Stimulated activated CD4-positive, alpha-beta T cell treated with anti-CD3 and anti-CD28 coated beads, TNF-alpha, amount 100 ng/mL, for 24 hours (primary cell): ENCODE data around the gene PHYHD1.
"Not testable (repeated sequence)": the region's sequence is repeated elsewhere in the genome, so short reads cannot be mapped to it uniquely, and the experiment has no call there.

Source experiments
- DNase-seq, 3 experiments: peaks; one replicate each; pipeline ENCODE4 v3.0.0-alpha.2; 2020; ENCODE audit warnings: low read depth in 3 of 3

Gene PHYHD1

DNA sequence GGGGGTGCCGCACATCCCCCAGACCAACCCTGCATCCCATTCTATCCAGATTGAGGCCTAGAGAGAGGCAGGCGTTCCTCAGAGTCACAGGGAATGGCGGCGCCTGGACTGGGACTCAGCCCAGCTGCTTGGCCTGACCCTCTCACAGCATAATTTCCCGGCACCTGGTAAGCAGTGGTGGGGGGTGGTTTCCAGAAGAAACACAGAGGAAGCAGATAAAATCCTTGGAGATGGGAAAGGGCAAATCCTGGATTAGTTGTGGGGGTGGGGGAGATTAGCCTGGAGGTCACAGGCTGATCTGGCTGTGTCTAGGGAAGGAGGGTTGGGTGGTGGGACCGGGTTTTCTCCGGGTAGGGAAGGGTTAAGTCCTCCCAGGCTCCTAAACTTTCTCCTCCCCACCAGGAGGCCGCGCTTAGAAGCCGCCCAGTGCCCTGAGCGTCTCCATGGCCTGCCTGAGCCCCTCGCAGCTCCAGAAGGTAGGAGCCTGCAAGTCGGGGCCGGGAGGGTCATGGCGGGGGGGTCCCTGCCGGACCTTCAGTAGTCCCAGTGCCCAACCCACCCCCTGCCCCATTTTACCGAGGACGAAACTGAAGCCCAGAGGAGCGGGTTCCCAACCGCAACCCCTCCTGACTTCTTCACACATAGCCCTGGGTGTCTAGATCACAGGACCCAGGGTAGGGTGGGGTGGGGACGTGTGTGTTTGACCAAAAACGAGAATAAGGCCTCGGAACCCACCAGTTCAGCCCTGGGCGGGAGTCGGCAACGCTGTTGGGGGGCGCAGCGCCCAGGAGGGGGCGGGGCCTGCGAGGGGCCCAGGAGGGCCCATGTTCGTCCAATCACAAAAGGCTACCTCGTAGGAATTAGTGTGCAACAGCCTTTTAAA is 1.3 kb downstream of the PHYHD1 start:
- DNase-seq, result no peak

DNA sequence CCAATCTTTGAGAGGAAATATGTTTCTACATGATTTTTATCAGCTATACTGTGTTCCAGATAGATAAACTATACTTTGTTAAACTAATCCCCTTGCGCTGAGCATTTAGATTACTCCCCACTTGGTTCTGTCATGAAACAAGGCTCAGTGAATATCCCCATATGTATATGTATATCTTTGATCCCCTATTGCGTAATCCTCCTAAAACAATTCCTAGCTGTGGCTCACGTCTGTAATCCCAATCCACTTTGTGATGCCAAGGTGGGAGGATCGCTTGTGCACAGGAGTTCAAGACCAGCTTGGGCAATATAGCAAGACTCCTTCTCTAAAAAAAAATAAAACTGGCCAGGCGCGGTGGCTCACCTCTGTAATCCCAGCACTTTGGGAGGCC is 2.7 kb downstream of the PHYHD1 start:
- no peak for DNase-seq

GRCh38 chr9:128927731-128928411 is 7.1 kb downstream of the PHYHD1 start:
- DNase-seq, result peak; percentile 26 to 46 (median 40)

- no peak for DNase-seq
Measured at GRCh38 chr9:128928624-128929023, 7.8 kb downstream of the PHYHD1 start.

GRCh38 chr9:128929560-128929959 is 8.8 kb downstream of the PHYHD1 start:
- DNase-seq, result no peak

DNA sequence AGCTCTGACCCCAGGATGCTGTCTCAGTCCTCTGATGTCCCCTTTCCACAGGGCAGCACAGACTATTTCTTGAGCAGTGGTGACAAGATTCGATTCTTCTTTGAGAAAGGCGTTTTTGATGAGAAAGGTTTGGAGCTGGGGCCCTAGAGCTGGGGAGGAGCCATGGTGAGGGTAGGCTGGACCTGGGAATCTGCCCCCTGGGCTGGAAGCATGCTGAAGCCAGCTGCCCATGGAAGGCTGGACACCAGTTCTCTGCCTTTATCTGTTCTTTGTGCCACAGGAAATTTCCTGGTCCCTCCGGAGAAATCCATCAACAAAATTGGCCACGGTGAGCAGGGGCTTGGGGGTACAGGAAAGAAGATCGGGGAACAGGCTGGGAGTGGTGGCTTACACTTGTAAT is 12.9 kb downstream of the PHYHD1 start:
- DNase-seq, result no peak

DNA sequence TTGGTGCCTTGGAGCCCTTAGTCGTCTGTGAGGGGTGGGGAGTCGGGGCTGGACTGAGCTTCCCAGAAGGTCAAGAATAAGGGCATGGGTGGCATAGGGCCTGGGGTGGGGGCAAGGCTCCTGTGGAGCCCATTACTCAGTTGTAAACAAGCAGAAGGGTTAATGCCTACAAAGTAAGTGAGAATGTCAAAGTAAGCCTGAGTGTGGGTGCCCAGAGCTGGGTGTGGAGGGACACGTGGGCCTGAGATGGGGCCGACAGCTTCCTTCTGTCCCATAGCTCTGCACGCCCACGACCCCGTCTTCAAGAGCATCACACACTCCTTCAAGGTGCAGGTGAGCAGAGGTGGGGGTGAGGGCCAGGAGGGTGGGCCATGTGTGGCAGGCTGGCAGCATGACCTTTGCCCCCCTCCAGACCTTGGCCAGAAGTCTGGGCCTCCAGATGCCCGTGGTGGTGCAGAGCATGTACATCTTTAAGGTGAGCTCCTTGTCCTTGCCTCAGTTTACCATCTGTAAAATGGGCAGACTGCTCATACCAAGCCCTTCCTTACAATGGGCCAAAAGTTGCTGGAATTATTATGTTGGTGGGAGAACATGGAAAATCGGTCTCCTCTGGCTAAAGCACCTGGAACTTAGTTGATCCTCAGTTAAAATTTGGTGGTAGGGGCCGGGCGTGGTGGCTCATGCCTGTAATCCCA is 15.5 kb downstream of the PHYHD1 start:
- no peak for DNase-seq

- DNase-seq, result no peak
Measured at GRCh38 chr9:128937310-128938165, 16.8 kb downstream of the PHYHD1 start.

- DNase-seq, result no peak
Measured at GRCh38 chr9:128940271-128940921, 19.6 kb downstream of the PHYHD1 start.

DNA sequence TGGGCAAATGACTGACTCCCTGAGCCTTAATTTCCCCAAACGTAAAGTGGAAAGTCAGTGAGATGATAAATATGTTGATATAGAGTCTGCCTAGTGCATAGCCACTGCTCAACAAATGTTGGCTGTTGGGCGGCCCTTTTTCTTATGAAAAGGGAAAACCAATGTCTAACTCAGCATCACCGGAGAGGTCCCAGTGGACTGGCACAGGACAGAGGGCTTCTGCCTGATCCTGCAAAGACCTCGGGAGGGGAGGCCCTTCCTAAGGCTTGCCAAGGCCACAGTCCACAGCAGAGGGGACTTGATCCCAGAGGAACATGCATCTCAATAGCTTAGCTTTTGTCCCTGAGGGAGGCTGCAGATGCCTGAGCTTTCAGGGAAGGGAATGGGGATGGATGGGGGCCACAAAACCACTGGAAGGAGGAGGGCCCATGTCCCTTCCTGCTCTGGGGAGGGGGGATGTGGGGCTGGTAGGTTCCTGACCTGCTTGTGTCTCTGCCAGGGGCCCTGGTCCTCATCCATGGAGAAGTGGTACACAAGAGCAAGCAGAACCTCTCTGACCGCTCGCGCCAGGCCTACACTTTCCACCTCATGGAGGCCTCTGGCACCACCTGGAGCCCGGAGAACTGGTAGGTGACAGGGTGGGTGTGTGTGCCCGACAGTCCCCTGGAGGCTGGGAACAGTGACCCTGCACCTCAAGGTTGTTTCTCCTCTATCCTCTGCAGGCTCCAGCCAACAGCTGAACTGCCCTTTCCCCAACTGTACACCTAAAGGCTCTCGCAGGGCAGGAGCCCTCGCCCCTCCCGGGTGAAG is 20.4 kb downstream of the PHYHD1 start:
- no peak for DNase-seq

DNA sequence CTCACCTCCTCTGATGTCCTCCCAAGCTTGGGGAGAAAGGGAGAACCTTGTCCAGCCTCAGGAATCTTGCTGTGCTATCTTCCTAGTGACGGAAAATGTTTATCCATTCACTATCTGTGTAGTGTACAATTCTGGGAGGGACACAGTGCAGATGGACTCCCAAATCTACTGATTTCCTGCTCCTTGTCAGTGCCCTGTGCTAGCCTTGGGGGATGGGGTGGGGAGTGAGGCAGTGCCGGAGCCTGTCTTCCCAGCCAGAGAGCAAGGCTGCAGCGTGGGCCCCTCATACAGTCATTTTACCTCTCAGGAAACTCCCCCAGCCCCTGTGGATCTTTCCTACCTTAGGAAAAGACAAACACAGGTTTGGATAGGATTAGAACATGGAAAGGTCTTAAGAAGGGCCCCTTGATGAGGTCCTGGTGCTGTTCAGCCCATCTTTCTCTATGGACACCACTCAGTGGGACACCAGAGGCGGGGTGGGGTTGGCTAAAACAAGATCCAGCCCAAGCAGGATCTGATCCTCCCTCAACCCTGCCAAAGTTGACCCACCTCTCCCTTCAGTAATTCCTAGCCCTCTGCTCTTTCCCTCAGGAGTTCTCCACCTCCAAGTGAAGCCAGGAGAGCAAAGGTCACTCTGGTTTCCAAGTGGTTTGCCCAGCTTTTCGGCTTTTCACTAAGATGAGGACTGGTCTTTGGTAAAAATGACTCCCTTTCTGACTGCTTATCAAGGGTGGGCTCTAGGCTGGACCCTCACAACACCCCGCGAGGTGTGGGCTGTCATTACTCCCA is 23.2 kb downstream of the PHYHD1 start:
- DNase-seq, result no peak

GRCh38 chr9:128944966-128945365 is 24.2 kb downstream of the PHYHD1 start:
- not testable (repeated sequence) for DNase-seq

- no peak for DNase-seq
Measured at GRCh38 chr9:128945798-128946501, 25.2 kb downstream of the PHYHD1 start.

GRCh38 chr9:128946571-128947276 is 25.9 kb downstream of the PHYHD1 start:
- DNase-seq, result no peak

DNA sequence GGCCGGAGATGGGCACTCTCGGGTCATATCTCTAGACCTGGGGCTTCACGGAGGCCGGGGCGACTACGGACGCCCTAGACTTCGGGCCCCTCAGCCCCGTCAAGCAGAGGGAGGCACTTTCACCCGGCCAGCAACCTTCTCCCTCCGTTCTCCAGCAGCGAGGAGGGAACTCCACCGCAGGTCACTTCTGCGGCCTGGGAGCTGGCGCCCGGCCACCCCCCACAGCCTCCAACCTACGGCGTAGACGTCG is 26.4 kb downstream of the PHYHD1 start:
- peak in 1 of 3 experiments; percentile 21 for DNase-seq

DNA sequence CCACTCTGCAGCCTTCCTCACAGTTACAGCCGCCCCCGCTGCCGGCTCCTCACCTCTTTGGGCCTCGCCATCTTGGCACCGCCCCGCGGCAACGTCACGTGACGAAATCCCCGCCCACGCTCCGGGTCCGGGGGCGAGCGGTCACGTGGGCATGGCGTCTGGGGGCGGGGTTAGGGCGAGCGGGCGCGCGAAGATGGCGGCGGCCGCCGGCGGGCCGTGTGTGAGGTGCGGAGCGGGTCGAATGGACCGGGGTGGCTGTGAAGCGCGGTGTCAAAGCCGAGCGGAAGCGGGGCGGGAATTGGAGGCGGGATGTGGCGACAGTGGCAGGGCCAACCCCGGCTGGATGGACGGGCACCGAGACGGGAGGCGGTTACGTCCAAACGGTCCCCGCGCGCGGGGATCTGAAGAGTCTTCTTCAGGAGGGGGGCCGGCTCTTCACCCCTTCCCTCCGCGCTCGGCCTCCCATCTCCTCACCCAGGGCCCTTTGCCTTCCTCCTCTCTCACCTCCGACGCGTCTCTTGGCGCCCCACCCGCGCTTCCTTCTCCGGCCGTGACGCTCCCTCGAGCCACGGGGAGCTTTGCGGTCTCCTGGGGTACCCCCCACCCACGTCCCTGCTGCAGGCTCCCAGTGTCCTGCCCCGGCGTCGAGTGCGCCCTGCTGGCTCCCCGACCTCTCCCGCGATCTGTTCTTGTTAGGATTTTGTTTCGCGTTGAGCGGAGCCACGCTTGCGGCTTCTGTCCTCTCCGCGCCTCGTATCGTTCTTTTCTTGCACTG is 26.9 kb downstream of the PHYHD1 start, which contains the start of the genes DOLK and NUP188:
DOLK (minus strand) TSS at position 77 of the 775 bp plus-strand sequence. CDS start 300 bp downstream, outside the sequence.
NUP188 (plus strand) TSS at position 173 of the 775 bp plus-strand sequence; CDS start at position 194, 21 bp downstream.
- peak; percentile 98 to 99 (median 98) for DNase-seq

DNA sequence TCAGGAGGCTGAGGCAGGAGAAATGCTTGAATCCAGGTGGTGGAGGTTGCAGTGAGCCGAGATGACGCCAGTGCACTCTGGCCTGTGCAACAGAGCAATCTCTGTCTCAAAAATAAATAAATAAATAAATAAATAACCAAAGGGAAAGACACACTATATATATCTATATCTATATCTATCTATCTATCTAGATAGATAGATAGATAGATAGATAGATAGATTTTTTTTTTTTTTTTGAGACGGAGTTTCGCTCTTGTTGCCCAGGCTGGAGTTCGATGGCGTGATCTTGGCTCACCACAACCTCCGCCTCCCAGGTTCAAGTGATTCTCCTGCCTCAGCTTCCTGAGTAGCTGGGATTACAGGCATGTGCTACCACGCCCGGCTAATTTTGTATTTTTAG is 40.6 kb downstream of the PHYHD1 start:
- DNase-seq, result not testable (repeated sequence)
